A673 (cell line): ENCODE measurements around the gene C9orf43. TPM values are rescaled to one million over a fixed set of nuclear protein-coding genes. Genes with fewer than 3 reads are reported as not detected.

Source experiments
- BruUV-seq: library from RNA; stranded (reverse); fragments of 400-500 nt; replicated peaks from 2 replicates; lab custom pipeline; 2021; lab: Mats Ljungman, UMichigan
- CTCF ChIA-PET: fragments of 300-600 bp; sonication (Branson Sonifier 250); formaldehyde crosslinking; loops from one replicate; lab custom pipeline; 2022; ENCODE audit warnings: antibody characterized with exemption; lab: Charles Lee
- POLR2A ChIA-PET: fragments of 300-600 bp; sonication (Branson Sonifier 250); formaldehyde crosslinking; loops from one replicate; lab custom pipeline; 2022; ENCODE audit warnings: antibody characterized with exemption; ENCODE audit not compliant: low non-redundant PET; lab: Charles Lee
- DNase-seq: peaks from one replicate; pipeline ENCODE4 v3.0.0-alpha.2; 2015; ENCODE audit warnings: low spot score
- H3K27ac ChIP-seq: fragments of 200-600 bp; sonication (generic); 2 replicates; pipeline ENCODE4 v1.5.1; 2016; ENCODE audit warnings: mixed run types, low read depth, mild to moderate bottlenecking, mixed read lengths, antibody characterized with exemption, low read length; ENCODE audit not compliant: poor library complexity, severe bottlenecking
- H3K27me3 ChIP-seq: fragments of 200-600 bp; sonication (generic); replicated peaks from 2 replicates; pipeline ENCODE4 v1.6.1; 2017; ENCODE audit warnings: mixed run types, low read depth, mild to moderate bottlenecking, mixed read lengths, antibody characterized with exemption, low read length; ENCODE audit not compliant: insufficient read depth, poor library complexity
- H3K36me3 ChIP-seq: fragments of 200-600 bp; sonication (generic); 2 replicates; pipeline ENCODE4 v1.6.1; 2016; ENCODE audit warnings: mixed run types, mild to moderate bottlenecking, mixed read lengths, antibody characterized with exemption, low read length; ENCODE audit not compliant: insufficient read depth, poor library complexity, severe bottlenecking
- H3K4me1 ChIP-seq: fragments of 200-600 bp; sonication (generic); 2 replicates; pipeline ENCODE4 v1.6.1; 2017; ENCODE audit warnings: mixed run types, mild to moderate bottlenecking, mixed read lengths, antibody characterized with exemption, low read length; ENCODE audit not compliant: insufficient read depth, poor library complexity, severe bottlenecking
- H3K4me3 ChIP-seq: fragments of 200-600 bp; sonication (generic); 2 replicates; pipeline ENCODE4 v1.5.1; 2016; ENCODE audit warnings: low read depth, mixed run types, mild to moderate bottlenecking, mixed read lengths, low read length; ENCODE audit not compliant: poor library complexity, severe bottlenecking
- H3K9me3 ChIP-seq: fragments of 200-600 bp; sonication (generic); 2 replicates; pipeline ENCODE4 v1.6.1; 2016; ENCODE audit warnings: mixed run types, low read depth, mild to moderate bottlenecking, mixed read lengths, antibody characterized with exemption, low read length; ENCODE audit not compliant: poor library complexity, severe bottlenecking
- EZH2 ChIP-seq: fragments of 200-600 bp; sonication (generic); IDR thresholded peaks from 2 replicates; pipeline ENCODE4 v1.6.1; 2017; ENCODE audit warnings: borderline replicate concordance, low read depth, mild to moderate bottlenecking, mixed read lengths, antibody characterized with exemption, low read length; ENCODE audit not compliant: poor library complexity, severe bottlenecking
- intact Hi-C: fragments of 100-400 bp; cut with micrococcal nuclease; formaldehyde crosslinking; loops from one replicate; pipeline ENCODE4 v1.10.0; 2022; ENCODE audit not compliant: unreplicated experiment
- total RNA-seq: library from RNA; stranded (reverse); gene quantifications from 2 replicates; pipeline ENCODE4 v1.2.3, GENCODE V29; 2021
- TF ChIP-seq, protein P1 (sequence below): fragments of 300-800, 200-600 bp; sonication (generic); conservative IDR thresholded peaks from 2 replicates; pipeline ENCODE4 v1.5.1; 2017; ENCODE audit warnings: low read depth, mild to moderate bottlenecking, antibody characterized with exemption, low read length, moderate library complexity, mixed read lengths

C9orf43 gene
- total RNA-seq, 1 experiment from 2014 or later: 1.5 TPM

GRCh38 chr9:113472199-113472598 lies 61.7 kb downstream of the C9orf43 start:
- Histone ChIP-seq H3K27ac (no peak overlapping the region), H3K4me1 (no peaks in the 10 kb centered on the region), H3K4me3 (no peak overlapping the region), H3K9me3 (peaks cover 4% of the 10 kb centered on the region), H3K27me3 (no peaks in the 10 kb centered on the region), H3K36me3 (no peaks in the 10 kb centered on the region)
- CTCF ChIA-PET: no interaction called here
- TF ChIP-seq EZH2: no peak
- TF ChIP-seq, protein P1, sequence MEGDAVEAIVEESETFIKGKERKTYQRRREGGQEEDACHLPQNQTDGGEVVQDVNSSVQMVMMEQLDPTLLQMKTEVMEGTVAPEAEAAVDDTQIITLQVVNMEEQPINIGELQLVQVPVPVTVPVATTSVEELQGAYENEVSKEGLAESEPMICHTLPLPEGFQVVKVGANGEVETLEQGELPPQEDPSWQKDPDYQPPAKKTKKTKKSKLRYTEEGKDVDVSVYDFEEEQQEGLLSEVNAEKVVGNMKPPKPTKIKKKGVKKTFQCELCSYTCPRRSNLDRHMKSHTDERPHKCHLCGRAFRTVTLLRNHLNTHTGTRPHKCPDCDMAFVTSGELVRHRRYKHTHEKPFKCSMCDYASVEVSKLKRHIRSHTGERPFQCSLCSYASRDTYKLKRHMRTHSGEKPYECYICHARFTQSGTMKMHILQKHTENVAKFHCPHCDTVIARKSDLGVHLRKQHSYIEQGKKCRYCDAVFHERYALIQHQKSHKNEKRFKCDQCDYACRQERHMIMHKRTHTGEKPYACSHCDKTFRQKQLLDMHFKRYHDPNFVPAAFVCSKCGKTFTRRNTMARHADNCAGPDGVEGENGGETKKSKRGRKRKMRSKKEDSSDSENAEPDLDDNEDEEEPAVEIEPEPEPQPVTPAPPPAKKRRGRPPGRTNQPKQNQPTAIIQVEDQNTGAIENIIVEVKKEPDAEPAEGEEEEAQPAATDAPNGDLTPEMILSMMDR: no peak
- intact Hi-C loops: no loop called here
- BruUV-seq: no TSS peak
- POLR2A ChIA-PET: no interaction called here
- DNase-seq: no peak

GRCh38 chr9:113474360-113475028 lies 63.9 kb downstream of the C9orf43 start:
- DNase-seq: no peak
- intact Hi-C loops: no loop called here

GRCh38 chr9:113475031-113475430 lies 64.5 kb downstream of the C9orf43 start:
- no peaks in the 10 kb centered on the region for H3K9me3 ChIP-seq
- H3K27me3 ChIP-seq: no peaks in the 10 kb centered on the region
- no TSS peak for BruUV-seq

More at GRCh38 chr9:113474360-113475028, 63.9 kb downstream of the C9orf43 start:
- no TSS peak for BruUV-seq
- ChIA-PET CTCF (no interaction called here), POLR2A (no interaction called here)
- H3K27me3 ChIP-seq: no peaks in the 10 kb centered on the region
- H3K4me3 ChIP-seq: no peak overlapping the region
- H3K9me3 ChIP-seq: no peaks in the 10 kb centered on the region
- no peaks in the 10 kb centered on the region for H3K4me1 ChIP-seq
- no peaks in the 10 kb centered on the region for H3K36me3 ChIP-seq
- TF ChIP-seq EZH2: no peak
- TF ChIP-seq, protein P1: no peak
- no peak overlapping the region for H3K27ac ChIP-seq

More at GRCh38 chr9:113475031-113475430, 64.5 kb downstream of the C9orf43 start:
- ChIA-PET POLR2A (no interaction called here), CTCF (no interaction called here)
- Histone ChIP-seq H3K4me3 (no peak overlapping the region), H3K27ac (no peak overlapping the region), H3K4me1 (no peaks in the 10 kb centered on the region), H3K36me3 (no peaks in the 10 kb centered on the region)
- intact Hi-C loops: no loop called here
- no peak for TF ChIP-seq EZH2
- TF ChIP-seq, protein P1: no peak
- no peak for DNase-seq
